Hepatocyte (in vitro differentiated cells): Measurements from ENCODE around the gene TMEM9B. TPM values are rescaled to one million over a fixed set of nuclear protein-coding genes. Genes with fewer than 3 reads are reported as not detected.
"Not testable (repeated sequence)": the region's sequence is repeated elsewhere in the genome, so short reads cannot be mapped to it uniquely, and the experiment has no call there.

Experiments
- DNase-seq: peaks from one replicate; pipeline ENCODE4 v3.0.0-alpha.2; 2016; ENCODE audit warnings: low spot score
- H2AFZ ChIP-seq: fragments of 200-600 bp; sonication (generic); 2 replicates; pipeline ENCODE4 v1.6.0; 2016; ENCODE audit warnings: antibody characterized with exemption, mild to moderate bottlenecking
- H3K27ac ChIP-seq: fragments of 200-600 bp; sonication (generic); 2 replicates; pipeline ENCODE4 v1.5.1; 2016; ENCODE audit warnings: mild to moderate bottlenecking
- H3K27me3 ChIP-seq: fragments of 200-600 bp; sonication (generic); 2 replicates; pipeline ENCODE4 v1.6.1; 2016
- H3K36me3 ChIP-seq: fragments of 200-600 bp; sonication (generic); replicated peaks from 2 replicates; pipeline ENCODE4 v1.5.1; 2016; ENCODE audit warnings: low read depth; ENCODE audit not compliant: insufficient read depth
- H3K4me1 ChIP-seq: fragments of 200-600 bp; sonication (generic); 2 replicates; pipeline ENCODE4 v1.5.1; 2016; ENCODE audit warnings: mild to moderate bottlenecking, moderate library complexity; ENCODE audit not compliant: insufficient read depth
- H3K4me2 ChIP-seq: fragments of 200-600 bp; sonication (generic); 2 replicates; pipeline ENCODE4 v1.6.0; 2016
- H3K4me3 ChIP-seq: fragments of 200-600 bp; sonication (generic); 2 replicates; pipeline ENCODE4 v1.5.1; 2016; ENCODE audit warnings: mild to moderate bottlenecking
- H3K79me2 ChIP-seq: fragments of 200-600 bp; sonication (generic); 2 replicates; pipeline ENCODE4 v1.6.0; 2017; ENCODE audit warnings: mild to moderate bottlenecking
- H3K9me2 ChIP-seq: fragments of 200-600 bp; sonication (generic); replicated peaks from 2 replicates; pipeline ENCODE4 v1.6.0; 2017; ENCODE audit warnings: mild to moderate bottlenecking; ENCODE audit not compliant: insufficient read depth
- H3K9me3 ChIP-seq: fragments of 200-600 bp; sonication (generic); 2 replicates; pipeline ENCODE4 v1.5.1; 2016; ENCODE audit warnings: low read depth, mild to moderate bottlenecking
- H4K20me1 ChIP-seq: fragments of 200-600 bp; sonication (generic); 2 replicates; pipeline ENCODE4 v1.6.0; 2016; ENCODE audit warnings: mild to moderate bottlenecking; ENCODE audit not compliant: insufficient read depth, poor library complexity, severe bottlenecking
- CTCF ChIP-seq: fragments of 200-600 bp; sonication (generic); IDR thresholded peaks from 2 replicates; pipeline ENCODE4 v1.5.1; 2016; ENCODE audit warnings: antibody characterized with exemption, mild to moderate bottlenecking; ENCODE audit not compliant: poor library complexity
- EZH2 ChIP-seq: fragments of 200-600 bp; sonication (generic); IDR thresholded peaks from 2 replicates; pipeline ENCODE4 v1.6.1; 2016; ENCODE audit warnings: antibody characterized with exemption, mild to moderate bottlenecking, borderline replicate concordance
- EZH2phosphoT487 ChIP-seq: fragments of 200-600 bp; sonication (generic); IDR thresholded peaks from one replicate; pipeline ENCODE4 v1.6.1; 2018; ENCODE audit warnings: antibody characterized with exemption, mild to moderate bottlenecking, low read depth, moderate library complexity; ENCODE audit not compliant: unreplicated experiment, severe bottlenecking
- WGBS: methylation state at CpG from one replicate; pipeline ENCODE4 v1.1.6; 2016; ENCODE audit warnings: low lambda C conversion rate; ENCODE audit errors: missing lambda C conversion rate; 5-methylcytosine and 5-hydroxymethylcytosine counted together
- polyA plus RNA-seq: library from polyadenylated mRNA; unstranded; fragments of >200 nt; fragmentation: Nextera tagmentation; extraction: Ambion mirVana; gene quantifications from 2 replicates; pipeline ENCODE4 v1.2.1, GENCODE V29; 2016
- total RNA-seq: library from RNA; depleted of rRNA; stranded (reverse); fragments of >200 nt; gene quantifications from 2 replicates; pipeline ENCODE4 v1.2.3, GENCODE V29; 2014

The TMEM9B gene
- total and polyA plus RNA-seq, 2 experiments from 2014 or later: 47.4 to 69.6 TPM

GRCh38 chr11:8983552-8983951 lies 19.3 kb upstream of the TMEM9B start:
- H3K36me3 ChIP-seq: no peaks in the 10 kb centered on the region
- DNase-seq: no peak
- no peak overlapping the region for H2AFZ ChIP-seq
- no peaks in the 10 kb centered on the region for H3K79me2 ChIP-seq
- H4K20me1 ChIP-seq: no peaks in the 10 kb centered on the region
- TF ChIP-seq EZH2phosphoT487 (no peak), EZH2 (no peak), CTCF (no peak)
- WGBS: 88% methylated on average over 2 of the region's 2 CpGs
- H3K4me1 ChIP-seq: no peaks in the 10 kb centered on the region
- H3K9me3 ChIP-seq: no peaks in the 10 kb centered on the region
- H3K9me2 ChIP-seq: no peaks in the 10 kb centered on the region
- H3K27me3 ChIP-seq: no peaks in the 10 kb centered on the region
- H3K4me2 ChIP-seq: no peak overlapping the region
- no peak overlapping the region for H3K27ac ChIP-seq
- H3K4me3 ChIP-seq: no peak overlapping the region

DNA sequence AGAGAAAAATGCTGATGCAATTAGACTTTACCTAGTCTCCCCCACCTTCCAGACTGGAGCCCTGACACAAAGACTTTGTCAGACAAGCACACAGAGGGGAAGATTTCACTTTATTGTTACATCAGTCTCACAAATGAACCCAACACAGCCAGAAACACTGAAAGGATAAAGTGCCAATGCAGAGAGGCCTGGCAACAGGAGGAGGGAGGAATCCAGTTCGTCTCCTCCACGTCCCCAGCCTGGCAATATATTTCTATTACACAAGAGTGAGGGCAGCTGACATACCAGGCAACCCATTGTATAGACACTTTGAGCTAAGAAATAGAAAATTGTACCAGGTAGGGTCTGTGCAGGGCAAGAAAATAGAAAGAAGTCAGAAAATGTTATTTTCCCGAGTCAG lies 16.2 kb upstream of the TMEM9B start:
- Histone ChIP-seq H3K79me2 (no peaks in the 10 kb centered on the region), H3K4me2 (no peak overlapping the region), H3K27ac (no peak overlapping the region), H3K4me3 (no peak overlapping the region), H4K20me1 (no peaks in the 10 kb centered on the region), H3K9me2 (no peaks in the 10 kb centered on the region), H3K4me1 (no peaks in the 10 kb centered on the region), H3K27me3 (no peaks in the 10 kb centered on the region), H3K9me3 (no peaks in the 10 kb centered on the region), H2AFZ (no peak overlapping the region), H3K36me3 (no peaks in the 10 kb centered on the region)
- 85% methylated on average over 3 of the region's 3 CpGs for WGBS
- TF ChIP-seq CTCF: no peak
- no peak for TF ChIP-seq EZH2phosphoT487
- no peak for TF ChIP-seq EZH2
- DNase-seq: no peak

GRCh38 chr11:8979365-8979764 lies 15.1 kb upstream of the TMEM9B start:
- 95% methylated on average over 5 of the region's 7 CpGs for WGBS
- H3K4me1 ChIP-seq: not testable (repeated sequence)

GRCh38 chr11:8973121-8973520 lies 8.9 kb upstream of the TMEM9B start:
- no peaks in the 10 kb centered on the region for H4K20me1 ChIP-seq
- TF ChIP-seq EZH2phosphoT487 (no peak), CTCF (no peak), EZH2 (no peak)
- no peaks in the 10 kb centered on the region for H3K27me3 ChIP-seq
- no peak overlapping the region for H3K4me2 ChIP-seq
- H3K79me2 ChIP-seq: no peaks in the 10 kb centered on the region
- H3K27ac ChIP-seq: no peak overlapping the region
- H3K36me3 ChIP-seq: no peaks in the 10 kb centered on the region
- H3K9me2 ChIP-seq: no peaks in the 10 kb centered on the region
- no peak overlapping the region for H2AFZ ChIP-seq
- no peaks in the 10 kb centered on the region for H3K4me1 ChIP-seq
- WGBS: 85% methylated on average over 3 of the region's 3 CpGs
- no peak overlapping the region for H3K4me3 ChIP-seq
- no peak for DNase-seq
- H3K9me3 ChIP-seq: no peaks in the 10 kb centered on the region

More at GRCh38 chr11:8979365-8979764, 15.1 kb upstream of the TMEM9B start:
- DNase-seq, H3K4me3 ChIP-seq, H3K36me3 ChIP-seq, H3K79me2 ChIP-seq, H3K27ac ChIP-seq, H3K27me3 ChIP-seq, H4K20me1 ChIP-seq, H2AFZ ChIP-seq, H3K9me3 ChIP-seq, H3K4me2 ChIP-seq, H3K9me2 ChIP-seq: not testable (repeated sequence)
